ENCODE results near the gene DLGAP4. TPM values are rescaled to one million over a fixed set of nuclear protein-coding genes. Genes with fewer than 3 reads are reported as not detected.

Gene DLGAP4
- 113 TPM for total RNA-seq

GRCh38 chr20:36305602-36306551 is at the start of gene DLGAP4:
Gene DLGAP4, plus strand, starts transcription at chr20:36306339. Its CDS starts 125,379 bp downstream, at chr20:36431718.
- ATAC-seq (no peak), DNase-seq (ENCODE audit: low spot score) (no peak)
- intact Hi-C loops (cut with DNase I) = no loop called here

DNA sequence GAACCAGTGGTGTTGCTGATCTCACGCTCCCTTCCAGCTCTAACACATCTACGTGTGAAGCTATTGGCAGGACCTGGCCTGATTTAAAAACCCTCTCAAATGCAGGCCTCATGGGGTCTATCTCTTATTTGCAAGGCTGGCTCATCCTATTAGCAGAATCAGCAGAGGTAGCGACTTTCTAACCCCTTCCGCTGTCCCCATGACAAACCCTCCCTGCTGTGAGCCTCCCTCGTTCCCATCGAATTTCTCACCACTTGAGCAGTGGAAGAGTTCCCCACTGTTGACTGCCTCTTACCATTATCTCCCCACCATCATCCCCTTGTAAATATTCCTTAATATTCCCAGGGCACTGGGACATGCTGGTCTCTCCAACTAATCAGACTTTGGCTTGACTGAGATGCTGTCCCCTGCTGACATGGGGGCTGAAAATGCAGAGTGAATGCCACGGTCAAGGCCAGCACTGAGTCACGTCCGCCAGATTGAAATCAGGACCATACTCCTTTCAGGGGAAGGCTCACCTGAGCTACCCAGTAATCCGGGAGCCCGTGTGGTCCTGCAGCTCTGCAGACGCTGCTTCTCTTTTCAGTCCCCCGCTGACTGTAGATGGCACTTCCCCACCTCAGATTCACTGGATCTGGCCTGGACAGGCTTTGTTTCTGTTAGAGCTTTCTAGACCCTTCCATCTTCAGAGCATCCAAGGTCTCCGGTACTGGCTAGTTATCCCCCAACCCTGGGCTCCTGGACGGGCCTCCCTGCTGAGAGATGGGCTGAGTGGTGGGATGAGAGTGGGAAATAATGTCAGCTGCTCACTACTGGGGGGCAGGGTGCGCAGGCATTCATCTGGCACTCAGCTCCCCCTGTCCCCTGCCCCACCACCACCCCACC is 46.7 kb upstream of the DLGAP4 start:
- DNase-seq (ENCODE audit: low spot score) = no peak
- intact Hi-C loops (cut with DNase I) = no loop called here
- no peak for ATAC-seq

DNA sequence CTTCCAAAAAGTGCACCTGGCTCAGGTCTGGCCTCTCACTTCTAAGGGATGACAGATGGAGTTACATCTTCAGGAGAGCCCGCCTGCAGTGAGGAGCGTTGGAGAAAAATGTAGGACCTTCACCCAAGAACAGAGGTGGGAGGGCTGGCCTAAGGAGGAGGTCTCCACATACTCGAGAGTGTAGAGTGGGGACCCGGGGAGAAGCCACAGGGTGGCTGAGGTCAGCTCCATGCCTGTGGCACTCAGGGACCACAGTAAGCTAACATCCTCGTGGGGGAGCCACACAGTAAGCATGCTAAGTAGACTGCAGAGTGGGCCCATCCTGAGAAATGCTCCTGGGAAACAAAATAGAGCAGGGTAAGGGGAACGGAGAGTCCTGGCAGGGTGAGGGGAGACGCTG is 45.8 kb upstream of the DLGAP4 start:
- no peak for DNase-seq (ENCODE audit: low spot score)
- no peak for ATAC-seq
- intact Hi-C loops (cut with DNase I) = no loop called here

GRCh38 chr20:36261389-36262105 is 44.6 kb upstream of the DLGAP4 start:
- ATAC-seq = no peak
- DNase-seq (ENCODE audit: low spot score) = no peak
- intact Hi-C loops (cut with DNase I) = no loop called here

DNA sequence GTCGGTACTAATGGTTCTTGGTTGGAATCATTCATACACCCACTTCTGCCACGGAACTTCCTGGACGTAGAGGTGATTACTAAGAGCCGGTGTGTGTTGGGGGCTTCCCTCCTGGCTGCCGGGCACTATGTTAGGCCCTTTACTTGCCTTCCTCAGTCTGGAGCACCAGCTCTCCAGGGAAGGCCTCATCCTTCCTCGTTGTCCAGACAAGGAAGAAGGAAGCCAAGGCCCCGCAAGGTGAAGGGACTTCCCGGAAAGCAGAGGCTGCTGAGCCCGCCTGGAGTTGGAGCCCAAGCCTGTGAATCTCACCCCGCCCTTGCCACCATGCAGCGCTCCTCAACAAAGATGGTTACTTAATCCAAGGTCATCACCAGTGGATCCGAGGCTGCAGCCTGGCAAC is 43.7 kb upstream of the DLGAP4 start:
- intact Hi-C loops (cut with DNase I) = no loop called here
- no peak for DNase-seq (ENCODE audit: low spot score)

DNA sequence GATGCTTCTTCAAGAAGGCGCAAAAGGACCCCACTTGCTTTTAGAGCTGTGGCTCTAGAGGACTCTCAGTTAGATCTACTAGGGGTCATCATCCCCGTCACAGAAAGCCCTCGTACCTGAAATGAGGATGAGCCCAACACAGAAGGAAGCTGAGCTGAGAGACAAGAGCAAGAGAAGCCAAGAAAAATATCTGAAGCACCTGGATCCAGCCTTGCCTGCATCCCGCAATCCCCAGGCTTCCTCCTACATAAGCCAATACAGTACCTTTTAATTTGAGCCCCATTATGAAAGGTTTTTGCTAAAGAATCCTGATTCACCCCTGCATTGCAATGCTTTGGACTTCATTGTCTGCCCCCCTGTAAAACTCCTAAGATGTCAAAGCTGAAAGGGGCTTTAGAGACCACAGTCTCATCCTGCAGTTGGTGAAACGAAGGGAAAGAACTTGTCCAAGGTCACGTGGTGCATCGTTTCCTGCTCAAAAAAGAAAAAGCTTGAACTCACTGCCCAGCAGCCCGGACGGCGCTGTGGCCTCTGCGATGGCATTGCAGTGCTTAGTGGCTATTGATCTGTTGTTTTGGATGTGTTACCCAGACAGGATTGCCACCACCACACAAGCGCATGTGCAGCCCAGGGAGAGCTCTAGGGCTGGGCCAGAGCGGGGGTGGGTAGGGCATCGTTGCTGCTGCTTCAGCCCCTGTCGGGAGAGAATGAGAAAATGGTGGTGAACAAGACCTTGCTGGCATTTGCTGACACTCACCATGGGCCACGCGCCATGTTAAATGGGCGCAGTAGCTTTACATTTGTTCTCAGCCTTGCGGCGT is 41.5 kb upstream of the DLGAP4 start:
- DNase-seq (ENCODE audit: low spot score) = no peak
- no peak for ATAC-seq

More for the DNA sequence above, 43.7 kb upstream of the DLGAP4 start:
- ATAC-seq = no peak

GRCh38 chr20:36266189-36266588 is 40.0 kb upstream of the DLGAP4 start:
- ATAC-seq (no peak), DNase-seq (ENCODE audit: low spot score) (no peak)
- intact Hi-C loops (cut with DNase I) = no loop called here

More for the DNA sequence above, 41.5 kb upstream of the DLGAP4 start:
- intact Hi-C loops (cut with DNase I) = no loop called here

- DNase-seq (ENCODE audit: low spot score) = no peak
- no peak for ATAC-seq
- intact Hi-C loops (cut with DNase I) = no loop called here
These were observed 38.3 kb upstream of the DLGAP4 start for GRCh38 chr20:36267605-36268381.

GRCh38 chr20:36268440-36269342 is 37.4 kb upstream of the DLGAP4 start:
- intact Hi-C loops (cut with DNase I) = no loop called here
- DNase-seq (ENCODE audit: low spot score) = no peak
- ATAC-seq = no peak

- ATAC-seq (no peak), DNase-seq (ENCODE audit: low spot score) (no peak)
These were observed 36.6 kb upstream of the DLGAP4 start for GRCh38 chr20:36269507-36269906.

GRCh38 chr20:36270744-36271638 is 35.1 kb upstream of the DLGAP4 start:
- no peak for ATAC-seq
- intact Hi-C loops (cut with DNase I) = no loop called here
- DNase-seq (ENCODE audit: low spot score) = no peak

More at GRCh38 chr20:36269507-36269906, 36.6 kb upstream of the DLGAP4 start:
- intact Hi-C loops (cut with DNase I) = no loop called here

DNA sequence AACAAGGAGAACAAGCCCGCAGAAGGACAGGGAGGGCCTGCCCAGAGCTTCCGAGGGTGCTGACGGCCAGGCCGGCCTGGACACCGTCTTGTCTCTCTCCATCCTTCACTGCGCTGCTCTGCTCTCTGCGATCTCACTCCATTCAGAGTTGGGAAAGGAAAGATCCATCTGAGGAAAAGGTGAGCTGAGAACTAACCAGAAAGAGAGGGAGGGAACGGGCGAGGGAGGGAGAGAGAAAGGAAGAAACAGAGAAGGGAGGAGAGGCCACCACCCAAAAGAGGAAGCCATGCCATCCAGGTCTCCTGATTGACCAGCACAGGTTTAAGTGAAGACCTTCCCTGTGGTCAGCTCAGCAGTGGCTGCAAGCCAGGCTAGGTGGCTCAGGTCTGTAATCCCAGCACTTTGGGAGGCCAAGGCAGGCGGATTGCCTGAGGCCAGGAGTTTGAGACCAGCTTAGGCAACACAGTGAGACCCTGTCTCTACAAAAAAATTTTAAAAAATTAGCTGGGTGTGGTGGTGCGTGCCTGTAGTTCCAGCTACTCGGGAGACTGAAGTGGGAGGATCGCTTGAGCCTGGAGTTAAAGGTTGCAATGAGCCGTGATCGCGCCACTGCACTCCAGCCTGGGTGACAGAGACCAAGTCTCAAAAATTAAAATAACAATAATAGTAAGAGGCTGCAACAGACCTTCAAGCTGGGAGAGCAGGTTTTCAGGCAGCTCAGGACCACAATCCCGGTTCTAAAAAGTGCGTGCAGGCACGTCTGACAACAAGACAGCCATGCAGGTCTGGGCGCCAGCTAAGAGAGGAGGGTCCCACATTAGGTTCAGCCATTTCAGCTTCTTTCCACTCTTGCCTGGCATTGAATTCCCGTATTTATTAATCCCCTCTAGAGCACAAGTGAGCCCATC is 34.2 kb upstream of the DLGAP4 start:
- ATAC-seq = no peak
- intact Hi-C loops (cut with DNase I) = no loop called here
- no peak for DNase-seq (ENCODE audit: low spot score)

GRCh38 chr20:36272547-36273220 is 33.5 kb upstream of the DLGAP4 start:
- intact Hi-C loops (cut with DNase I) = no loop called here
- DNase-seq (ENCODE audit: low spot score) = no peak
- ATAC-seq = no peak

All from sciatic nerve (tissue), 2 donors.